Stimulated activated CD4-positive, alpha-beta T cell treated with anti-CD3 and anti-CD28 coated beads, Interleukin-12 subunit alpha, Interleukin-12 subunit beta, amount 100 ng/mL, for 48 hours (primary cell): ENCODE measurements around the gene PPP1CB.

Experiments used
- DNase-seq, 3 donors: peaks; one replicate each; pipeline ENCODE4 v3.0.0-alpha.2; 2020; ENCODE audit warnings: low read depth in 2 of 3, low spot score in 1 of 3

PPP1CB gene

GRCh38 chr2:28751252-28751955 is at the start of gene PPP1CB:
Gene PPP1CB (plus strand): TSS chr2:28751830. CDS start chr2:28752125, 295 bp downstream.
- DNase-seq, result peak; percentile 86 to 93 (median 92)

- DNase-seq, result no peak
Observed at GRCh38 chr2:28702415-28702861, 49.2 kb upstream of the PPP1CB start.

GRCh38 chr2:28702878-28703277 is 48.8 kb upstream of the PPP1CB start:
- no peak for DNase-seq

GRCh38 chr2:28704621-28705020 is 47.0 kb upstream of the PPP1CB start:
- no peak for DNase-seq

- DNase-seq, result no peak
Observed at GRCh38 chr2:28705751-28706440, 45.7 kb upstream of the PPP1CB start.

- DNase-seq, result no peak
Observed at GRCh38 chr2:28707592-28707991, 44.0 kb upstream of the PPP1CB start.

- no peak for DNase-seq
Observed at GRCh38 chr2:28709101-28709500, 42.5 kb upstream of the PPP1CB start.

GRCh38 chr2:28710545-28710944 is 41.1 kb upstream of the PPP1CB start:
- no peak for DNase-seq

GRCh38 chr2:28713577-28714298 is 37.9 kb upstream of the PPP1CB start:
- DNase-seq, result peak in 1 of 3 donors; percentile 2

GRCh38 chr2:28716265-28716865 is 35.3 kb upstream of the PPP1CB start:
- DNase-seq, result peak in 1 of 3 donors; percentile 3

- no peak for DNase-seq
Observed at GRCh38 chr2:28717339-28717758, 34.3 kb upstream of the PPP1CB start.

GRCh38 chr2:28720345-28720744 is 31.3 kb upstream of the PPP1CB start:
- no peak for DNase-seq

- no peak for DNase-seq
Observed at GRCh38 chr2:28721601-28722191, 29.9 kb upstream of the PPP1CB start.

GRCh38 chr2:28725021-28725711 is 26.5 kb upstream of the PPP1CB start:
- no peak for DNase-seq

- no peak for DNase-seq
Observed at GRCh38 chr2:28726177-28726576, 25.5 kb upstream of the PPP1CB start.

- DNase-seq, result no peak
Observed at GRCh38 chr2:28729698-28730097, 21.9 kb upstream of the PPP1CB start.

GRCh38 chr2:28730641-28731146 is 20.9 kb upstream of the PPP1CB start:
- DNase-seq, result no peak

- no peak for DNase-seq
Observed at GRCh38 chr2:28735511-28735910, 16.1 kb upstream of the PPP1CB start.

- no peak for DNase-seq
Observed at GRCh38 chr2:28736034-28736433, 15.6 kb upstream of the PPP1CB start.

GRCh38 chr2:28737655-28738054 is 14.0 kb upstream of the PPP1CB start:
- DNase-seq, result no peak
